ENCODE results near the gene C17orf50.
A peak's percentile ranks its signal among the peaks of the same experiment; 100 is the strongest.

C17orf50 gene

GRCh38 chr17:35760587-35760986 is at the start of gene C17orf50:
Gene C17orf50 (plus strand): TSS chr17:35760887. CDS start chr17:35760942, 55 bp downstream.
- DNase-seq = no peak

GRCh38 chr17:35710950-35711349 is 49.7 kb upstream of the C17orf50 start:
- DNase-seq = no peak

GRCh38 chr17:35713069-35713728 is 47.5 kb upstream of the C17orf50 start:
- no peak for DNase-seq

- DNase-seq = no peak
Observed at GRCh38 chr17:35714988-35715387, 45.7 kb upstream of the C17orf50 start.

- no peak for DNase-seq
Observed at GRCh38 chr17:35715416-35715815, 45.3 kb upstream of the C17orf50 start.

GRCh38 chr17:35716173-35716572 is 44.5 kb upstream of the C17orf50 start:
- DNase-seq = no peak

- no peak for DNase-seq
Observed at GRCh38 chr17:35716897-35717465, 43.7 kb upstream of the C17orf50 start.

- no peak for DNase-seq
Observed at GRCh38 chr17:35717475-35717874, 43.2 kb upstream of the C17orf50 start.

GRCh38 chr17:35723735-35724134 is 37.0 kb upstream of the C17orf50 start:
- DNase-seq = no peak

- DNase-seq = no peak
Observed at GRCh38 chr17:35725058-35725457, 35.6 kb upstream of the C17orf50 start.

GRCh38 chr17:35725802-35726126 is 34.9 kb upstream of the C17orf50 start:
- DNase-seq = no peak

- DNase-seq = no peak
Observed at GRCh38 chr17:35726127-35726952, 34.3 kb upstream of the C17orf50 start.

- no peak for DNase-seq
Observed at GRCh38 chr17:35726953-35727460, 33.7 kb upstream of the C17orf50 start.

- DNase-seq = no peak
Observed at GRCh38 chr17:35727635-35728034, 33.1 kb upstream of the C17orf50 start.

GRCh38 chr17:35728551-35728950 is 32.1 kb upstream of the C17orf50 start:
- no peak for DNase-seq

- no peak for DNase-seq
Observed at GRCh38 chr17:35729405-35729833, 31.3 kb upstream of the C17orf50 start.

GRCh38 chr17:35730400-35731005 is 30.2 kb upstream of the C17orf50 start:
- DNase-seq = no peak

GRCh38 chr17:35731239-35731916 is 29.3 kb upstream of the C17orf50 start, which contains the start of gene RASL10B:
Gene RASL10B (plus strand): TSS chr17:35731639. CDS start chr17:35735185, 3,546 bp downstream.
- peak in 36 of 56 donors; percentile 9 to 66 (median 36) for DNase-seq

GRCh38 chr17:35731917-35732805 is 28.5 kb upstream of the C17orf50 start:
- DNase-seq = peak in 2 of 56 donors; percentile 30 to 35

- no peak for DNase-seq
Observed at GRCh38 chr17:35732806-35733136, 27.9 kb upstream of the C17orf50 start.

Measured in amygdala (tissue), 56 donors.